T follicular helper cell (primary cell): Measurements from ENCODE around the gene EZR.

Experiments
- DNase-seq: peaks from one replicate; pipeline ENCODE4 v3.0.0-alpha.2; 2020; ENCODE audit warnings: low read depth
- total RNA-seq, 2 experiments: gene quantifications; one replicate each; lab custom pipeline; 2026; lab: John Stamatoyannopoulos, UW

The EZR gene
- total RNA-seq, result 605 to 689 reads per million in 2 experiments

DNA sequence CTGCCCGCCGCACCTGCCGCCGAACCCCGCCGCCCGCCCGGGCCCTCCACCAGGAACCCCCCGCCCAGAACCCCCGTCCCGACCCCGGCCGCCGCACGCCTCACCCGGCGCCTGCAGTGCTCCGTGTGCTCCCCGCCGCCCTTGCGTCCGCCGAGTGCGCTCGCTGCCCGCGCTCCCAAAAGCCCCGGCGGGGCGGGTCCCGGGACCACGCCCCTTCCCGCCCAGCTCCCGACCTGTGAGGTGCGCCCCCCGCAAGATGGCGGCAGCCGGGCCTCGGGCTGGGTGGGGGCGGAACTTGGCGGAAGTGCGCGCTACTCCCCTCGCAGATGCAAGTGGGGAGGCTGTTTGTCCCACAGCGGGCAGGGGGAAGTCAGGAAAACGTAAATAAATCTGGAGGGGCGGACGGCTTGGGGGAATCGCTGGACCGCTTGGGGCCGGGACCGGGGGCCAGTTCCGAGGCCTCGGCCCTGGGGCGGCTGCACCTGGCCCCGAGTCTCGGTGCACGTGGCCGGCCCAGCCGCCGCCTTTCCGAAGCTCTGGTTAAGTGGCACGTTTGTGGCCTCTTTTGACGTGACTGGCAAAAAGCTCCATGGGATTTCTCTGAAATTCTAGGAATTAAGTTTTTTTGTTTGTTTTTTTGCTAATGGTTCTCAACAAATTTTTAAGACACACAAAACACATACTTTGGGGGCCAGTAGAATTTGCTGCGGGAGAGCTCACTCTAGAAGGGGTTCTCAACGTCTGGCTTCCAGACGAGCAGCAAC lies at the start of gene EZR:
Gene EZR (minus strand): TSS at position 156 of the 764 bp plus-strand sequence. CDS start 1,275 bp downstream, outside the sequence.
- DNase-seq, result peak; percentile 81

DNA sequence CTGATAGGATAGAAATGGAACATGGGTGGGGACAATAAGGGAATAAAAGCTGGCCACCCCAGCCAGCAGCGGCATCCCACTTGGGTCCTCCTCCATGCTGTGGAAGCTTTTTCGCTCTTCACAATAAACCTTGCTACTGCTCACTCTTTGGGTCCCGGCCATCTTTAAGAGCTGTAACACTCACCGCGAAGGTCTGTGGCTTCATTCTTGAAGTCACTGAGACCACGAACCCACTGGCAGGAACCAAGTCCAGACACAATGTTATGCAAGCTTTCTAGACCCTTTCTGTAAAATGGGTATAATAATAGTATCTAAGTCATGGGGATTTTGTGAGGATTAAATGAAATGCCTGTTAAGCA lies 48.9 kb upstream of the EZR start:
- no peak for DNase-seq

DNA sequence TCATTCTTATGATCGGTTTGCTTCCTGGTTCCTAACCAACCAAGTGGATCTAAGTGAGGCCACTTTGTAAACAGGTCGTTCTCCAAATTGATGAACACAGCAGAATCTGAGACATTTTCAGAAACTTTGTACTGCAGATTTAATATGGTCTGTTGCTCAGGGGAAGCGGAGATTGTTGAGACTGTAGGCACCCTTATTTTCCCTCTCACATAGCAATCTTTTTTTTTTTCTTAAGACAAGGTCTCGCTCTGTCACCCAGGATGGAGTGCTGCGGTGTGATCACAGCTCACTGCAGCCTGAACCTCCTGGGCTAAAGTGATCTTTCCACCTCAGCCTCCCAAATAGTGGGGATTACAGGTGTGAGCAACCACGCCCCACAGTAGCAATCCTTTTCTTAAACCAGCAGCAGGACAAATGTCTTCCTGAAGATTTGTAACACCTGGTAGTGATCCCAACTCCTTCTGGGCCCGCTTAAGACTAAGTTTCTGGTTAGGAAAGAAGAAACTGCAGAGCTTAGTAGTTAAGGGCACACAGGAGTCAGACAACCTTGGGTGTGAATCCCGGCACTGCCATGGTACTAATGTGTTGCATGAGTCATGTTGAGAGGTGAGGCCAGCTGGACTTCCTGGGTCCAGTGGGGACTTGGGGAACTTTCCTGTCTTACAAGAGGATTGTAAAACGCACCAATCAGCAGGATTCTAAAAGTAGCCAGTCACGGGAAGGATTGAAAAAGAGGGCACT lies 48.4 kb upstream of the EZR start:
- DNase-seq, result no peak

DNA sequence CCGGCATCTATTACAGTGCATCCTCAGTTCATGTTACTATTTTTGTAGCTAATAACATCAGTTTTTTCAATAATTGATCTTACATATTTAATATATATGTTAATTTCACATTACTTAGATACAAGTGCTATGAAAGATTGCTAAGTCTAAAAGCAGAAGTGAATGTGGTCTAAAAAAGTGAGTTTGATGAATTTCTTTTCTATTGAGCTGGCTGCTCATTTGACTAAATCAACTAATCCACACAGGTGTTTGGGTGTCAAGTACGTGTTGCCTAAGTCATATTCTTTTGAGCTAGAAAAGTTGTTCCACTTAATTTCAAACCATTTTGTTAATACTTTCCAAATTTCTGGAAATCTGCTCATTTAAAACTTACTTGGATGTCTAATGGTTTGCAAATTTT lies 46.6 kb upstream of the EZR start:
- DNase-seq, result no peak

DNA sequence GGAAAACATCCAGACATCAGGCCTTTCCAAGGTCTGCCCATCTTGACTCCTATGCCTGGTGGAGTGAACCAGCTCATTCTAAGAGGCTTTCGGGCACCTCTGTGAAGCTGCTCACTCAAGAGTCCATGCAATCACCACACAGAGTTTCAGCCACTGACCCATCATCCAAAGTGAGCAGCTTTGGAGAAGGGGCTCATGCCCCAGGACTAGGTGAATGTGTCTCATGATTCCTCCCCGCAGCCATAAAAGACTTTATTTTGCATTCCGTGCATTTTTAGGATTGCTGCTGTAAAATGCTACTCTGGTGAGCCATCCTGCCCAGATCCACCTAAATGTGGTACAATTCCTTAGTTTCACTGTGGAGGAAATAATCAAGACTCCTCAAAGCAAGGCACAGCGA lies 44.5 kb upstream of the EZR start:
- no peak for DNase-seq

DNA sequence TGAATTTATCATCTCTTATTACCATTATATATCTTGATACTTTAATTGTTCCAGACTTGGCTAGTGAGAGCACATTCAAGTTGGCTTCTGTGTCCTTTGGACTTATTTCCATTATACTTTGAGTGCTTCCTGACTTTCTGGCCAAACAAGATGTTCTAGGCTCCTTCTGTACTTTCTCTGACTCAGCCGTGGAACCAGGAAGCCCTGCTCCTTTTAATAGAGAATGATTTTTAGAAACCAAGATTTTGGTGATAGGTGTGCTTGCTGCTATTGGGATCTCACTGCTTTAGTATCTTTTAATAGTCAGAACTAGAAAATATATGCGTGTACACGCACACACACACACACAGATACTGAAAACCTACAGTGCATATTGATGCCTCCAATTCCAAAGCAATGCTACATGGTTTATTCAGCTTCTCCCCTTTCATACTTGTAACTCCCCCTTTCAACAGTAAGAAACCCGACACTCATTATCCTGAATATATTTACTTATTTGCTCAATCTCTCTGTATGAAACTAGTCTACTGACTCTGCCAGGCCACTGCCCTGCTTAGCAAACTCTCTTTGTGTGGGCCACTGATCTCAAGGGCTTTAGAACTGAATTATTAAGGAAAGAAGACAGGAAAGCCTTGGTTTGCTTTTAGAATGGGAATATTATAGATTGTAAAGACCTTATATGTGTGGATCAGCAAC lies 42.7 kb upstream of the EZR start:
- DNase-seq, result no peak

DNA sequence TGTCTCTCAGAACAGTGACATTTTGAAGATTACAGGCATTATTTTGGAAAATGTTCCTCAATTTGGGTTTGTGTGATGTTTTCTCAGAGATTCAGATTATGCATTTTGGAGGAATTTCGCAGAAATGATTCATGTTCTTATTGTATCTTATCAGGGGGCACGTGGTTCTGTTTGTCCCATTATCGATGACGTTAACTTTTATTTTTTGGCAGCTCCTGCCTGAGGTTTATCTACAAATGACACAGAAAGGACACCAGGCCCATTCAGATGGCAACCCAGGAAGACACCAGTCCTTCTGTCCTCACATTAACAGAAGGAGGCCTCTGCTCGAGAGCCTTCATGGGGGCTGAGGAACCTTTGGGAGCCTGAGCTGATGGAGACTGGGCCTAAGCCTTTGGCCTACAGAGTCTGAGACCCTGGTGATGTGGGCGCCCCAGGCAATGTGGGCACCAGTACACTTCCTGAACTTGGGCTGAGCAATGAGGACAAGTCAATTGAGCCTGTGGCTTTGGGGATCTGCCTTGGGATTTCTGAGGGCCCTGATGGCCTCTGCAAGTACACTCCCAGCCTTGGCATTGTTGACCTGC lies 41.2 kb upstream of the EZR start:
- no peak for DNase-seq

DNA sequence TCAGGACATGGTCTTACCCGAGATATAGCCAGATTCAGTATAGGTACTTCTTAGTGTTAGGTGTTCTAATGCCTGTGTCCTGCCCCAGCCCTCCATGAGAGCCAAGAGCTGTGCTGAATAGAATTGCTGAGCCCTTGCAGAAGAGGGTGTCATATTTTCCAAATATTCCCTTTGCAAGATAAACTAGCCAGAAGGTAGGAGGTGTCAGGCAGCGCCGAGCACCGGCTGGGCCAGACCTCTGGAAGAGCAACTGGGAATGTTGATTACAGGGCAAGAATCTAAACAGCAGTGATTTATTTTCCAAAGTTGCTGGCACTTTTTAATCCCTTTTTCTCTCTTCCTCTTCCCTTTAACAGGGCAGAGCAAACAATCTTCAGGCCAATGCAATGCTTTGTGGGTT lies 37.1 kb upstream of the EZR start:
- DNase-seq, result no peak

DNA sequence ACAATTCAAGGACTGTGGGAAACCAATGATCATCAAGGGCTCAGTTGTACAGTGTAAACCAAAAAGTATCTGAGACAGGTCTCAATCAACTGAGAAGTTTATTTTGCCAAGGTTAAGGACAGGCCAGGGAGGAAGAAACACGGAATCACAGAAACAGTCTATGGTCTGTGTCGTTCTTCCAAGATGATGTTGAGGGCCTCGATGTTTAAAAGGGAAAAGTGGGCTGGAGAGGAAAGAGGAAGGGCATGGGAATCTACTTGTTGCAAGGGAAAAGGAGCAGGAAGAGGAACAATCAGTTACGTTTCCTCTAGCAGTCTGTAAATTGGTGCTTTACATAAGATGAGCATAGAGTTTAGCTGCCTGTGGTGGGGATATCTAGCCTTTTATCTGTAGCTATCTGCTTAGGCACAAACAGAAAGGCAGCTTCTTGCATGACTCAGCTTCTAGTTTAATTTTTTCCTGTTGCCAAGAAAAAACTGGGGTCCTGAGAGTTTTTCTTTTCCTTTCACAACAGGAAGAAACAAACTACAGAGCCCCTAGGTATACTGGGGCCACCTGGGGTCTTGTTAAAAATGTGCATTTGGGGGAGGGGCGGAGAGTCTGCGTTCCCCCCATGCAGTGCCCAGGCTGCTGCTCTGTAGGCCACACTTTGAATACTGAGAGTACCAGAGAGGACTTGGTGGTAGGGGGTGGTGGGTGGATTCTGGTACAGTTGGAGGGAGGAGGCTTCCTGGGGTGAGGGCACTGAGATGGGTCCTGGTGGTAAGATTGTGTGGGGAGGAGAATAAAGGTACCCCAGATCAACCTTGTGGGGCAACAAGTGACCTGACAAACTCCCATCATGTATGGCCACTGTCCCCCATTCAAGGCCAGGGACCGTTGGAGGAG lies 35.3 kb upstream of the EZR start:
- DNase-seq, result no peak

DNA sequence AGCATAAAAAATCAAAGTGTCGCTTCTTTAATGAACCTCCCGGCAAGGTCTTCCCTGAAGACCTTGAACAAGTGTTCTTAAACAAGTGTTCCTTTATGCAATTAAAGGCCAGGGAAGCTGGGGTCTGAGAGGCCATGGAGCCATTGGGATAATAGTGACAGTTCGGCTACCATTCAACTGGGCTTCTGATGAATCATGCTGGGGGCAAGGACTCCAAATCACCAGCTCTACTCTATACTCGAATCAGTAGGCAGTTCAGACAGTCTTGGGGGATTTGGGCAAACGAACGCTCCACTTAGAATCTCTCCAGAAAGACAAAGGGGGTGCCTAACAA lies 34.7 kb upstream of the EZR start:
- no peak for DNase-seq

DNA sequence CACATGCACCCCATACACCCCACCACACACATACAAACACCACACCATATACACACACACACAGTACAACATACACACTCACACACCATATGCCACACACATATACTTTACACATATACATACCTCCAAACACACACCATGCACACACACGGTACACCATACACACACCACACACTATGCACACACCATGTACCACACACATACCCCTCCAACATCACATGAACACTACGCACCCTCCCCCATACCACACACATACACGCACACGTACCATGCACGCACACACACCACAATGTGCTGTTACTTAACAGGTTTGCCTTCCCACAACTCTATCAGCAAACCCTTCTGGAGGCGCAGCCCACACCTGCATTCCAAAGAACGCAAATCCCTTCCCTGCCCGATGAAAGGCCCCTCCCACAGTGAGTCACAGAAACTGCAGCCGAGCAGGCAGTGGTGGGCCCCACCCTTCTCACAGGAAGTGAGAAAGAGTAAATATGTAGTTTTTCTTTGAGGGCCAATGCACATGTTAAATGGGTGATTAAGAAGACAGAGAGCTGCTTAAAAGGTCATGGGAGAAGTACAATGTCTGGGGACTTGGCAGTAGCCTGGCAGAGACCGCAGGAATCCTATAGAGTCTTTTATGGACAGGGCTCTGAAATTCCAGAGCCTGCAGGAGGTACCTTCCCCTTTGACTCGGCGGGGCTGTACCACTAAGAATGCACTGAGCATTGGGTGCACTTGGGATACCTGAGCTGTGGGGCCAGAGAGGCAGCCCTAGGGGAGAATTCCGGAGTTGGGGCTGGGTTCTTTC lies 34.1 kb upstream of the EZR start:
- DNase-seq, result peak; percentile 87

DNA sequence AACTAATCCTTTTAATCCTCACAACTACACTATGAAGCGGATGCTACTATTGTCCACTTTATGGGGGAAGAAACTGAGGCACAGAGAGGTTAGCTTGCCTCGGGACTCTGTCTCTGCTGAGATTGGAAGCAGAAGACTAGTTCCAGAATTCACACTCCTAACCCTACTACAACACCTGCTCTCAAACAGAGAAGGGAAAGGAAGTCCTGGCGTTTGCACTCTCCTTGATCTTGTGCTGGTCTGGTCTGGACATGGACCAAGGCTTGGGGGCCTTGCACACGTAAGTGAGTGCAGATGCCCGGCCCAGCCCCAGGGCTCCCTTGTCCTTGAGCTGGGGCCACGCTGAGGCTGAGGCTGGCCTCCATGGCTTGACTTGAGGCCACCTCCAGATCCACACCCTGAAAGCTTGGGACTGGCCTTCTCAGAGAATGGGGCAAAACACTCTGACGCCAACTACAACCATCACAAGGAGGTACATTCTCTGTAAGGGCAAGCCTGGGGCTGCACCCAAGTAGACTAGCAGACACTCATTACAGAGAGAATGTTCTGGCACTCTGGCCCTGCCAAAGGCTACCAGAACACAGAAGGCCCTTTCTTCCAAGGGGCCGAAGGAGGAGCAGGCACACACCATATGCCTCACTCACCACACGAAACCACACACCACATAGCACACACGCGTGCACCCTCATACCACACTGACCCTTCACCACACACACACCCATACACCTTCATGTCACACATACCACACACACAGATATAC lies 33.3 kb upstream of the EZR start:
- no peak for DNase-seq

DNA sequence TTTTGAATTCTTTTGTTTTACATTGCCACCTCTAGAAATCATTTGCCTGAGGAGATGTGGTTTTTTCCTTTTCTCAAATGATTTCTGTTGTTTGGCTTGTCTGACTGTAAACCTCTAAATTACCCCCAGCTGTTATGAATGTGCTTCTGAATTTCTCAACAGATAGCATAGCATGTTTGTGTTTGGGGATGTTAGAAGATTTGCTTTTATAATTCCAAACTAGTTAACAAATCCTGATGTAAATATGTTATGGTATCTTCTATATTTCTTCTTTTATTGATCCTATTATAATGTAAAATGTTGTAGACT lies 31.6 kb upstream of the EZR start:
- DNase-seq, result no peak

DNA sequence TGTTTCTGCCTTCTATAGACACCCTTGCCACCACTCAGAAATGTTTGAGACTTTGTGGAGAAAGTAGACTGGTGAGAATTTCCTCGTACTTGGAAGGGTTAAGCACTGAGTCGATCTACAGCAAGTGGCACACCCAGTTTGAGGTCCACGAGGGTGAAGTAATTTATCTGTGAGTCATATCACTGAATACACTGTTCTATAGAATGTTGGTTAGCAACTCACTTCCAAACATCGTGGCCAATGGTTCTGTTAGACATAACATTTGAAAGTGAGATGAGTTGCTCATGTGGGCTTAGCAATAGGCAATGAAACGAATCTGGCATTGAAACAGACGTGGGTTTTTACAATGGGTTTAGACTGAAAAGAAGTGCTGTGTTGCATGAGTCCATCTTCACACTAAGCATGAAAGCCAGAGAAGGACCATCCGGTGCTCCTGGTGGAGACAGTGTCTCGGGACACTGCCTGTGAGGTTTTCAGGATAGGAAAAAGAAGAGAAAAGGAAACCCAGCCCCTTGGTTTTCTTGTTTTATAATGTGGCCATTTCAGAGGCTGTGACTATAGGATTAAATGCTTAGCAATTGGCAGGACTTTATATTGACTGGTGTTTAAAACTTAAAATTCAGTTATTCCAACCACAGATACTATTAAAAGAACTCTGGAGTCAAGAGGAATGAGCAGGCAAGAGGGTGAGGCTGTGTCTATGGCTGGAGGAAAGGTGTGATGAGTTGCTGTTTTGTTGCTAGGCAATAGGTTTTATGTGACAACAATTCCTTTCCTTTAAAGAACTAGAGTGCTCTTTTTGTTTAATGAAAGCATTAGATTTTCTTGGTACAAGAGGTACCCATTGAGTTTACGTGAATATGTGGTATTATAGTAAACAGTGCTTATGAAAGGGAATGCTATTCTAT lies 31.0 kb upstream of the EZR start:
- DNase-seq, result peak; percentile 57

DNA sequence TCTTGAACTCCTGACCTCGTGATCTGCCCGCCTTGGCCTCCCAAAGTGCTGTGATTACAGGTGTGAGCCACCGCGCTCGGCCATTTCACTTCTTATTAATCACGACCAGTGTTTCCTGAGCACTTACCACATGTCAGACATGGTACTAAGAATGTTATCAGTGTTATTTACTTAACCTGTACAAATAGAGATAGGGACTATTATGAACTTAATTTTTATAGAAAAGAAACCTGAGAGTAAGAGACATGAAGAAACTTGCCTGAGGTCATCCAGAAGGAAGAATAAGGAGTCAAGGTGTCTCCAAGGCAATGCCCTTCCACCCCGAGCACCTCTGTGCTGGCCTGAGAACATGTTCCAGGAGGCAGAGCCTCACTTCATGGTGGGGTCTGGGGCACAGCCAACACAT lies 29.3 kb upstream of the EZR start:
- no peak for DNase-seq

DNA sequence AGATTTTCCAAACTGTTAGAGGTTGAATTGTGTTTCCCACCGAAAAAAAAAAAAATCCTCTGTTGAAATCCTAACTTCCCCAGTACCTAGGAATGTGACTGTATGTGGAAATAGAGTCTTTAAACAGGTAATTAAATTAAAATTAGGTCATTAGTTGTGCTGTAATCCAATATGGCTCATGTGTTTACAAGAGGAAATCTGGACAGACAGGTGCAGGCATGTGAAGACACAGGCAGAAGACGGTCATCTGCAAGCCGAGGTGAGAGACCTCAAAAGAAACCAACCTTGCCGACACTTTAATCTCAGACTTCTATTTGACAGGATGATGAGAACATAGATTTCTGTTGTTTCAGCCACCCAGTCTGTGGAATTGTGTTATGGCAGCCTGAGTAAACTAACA lies 28.6 kb upstream of the EZR start:
- DNase-seq, result no peak

DNA sequence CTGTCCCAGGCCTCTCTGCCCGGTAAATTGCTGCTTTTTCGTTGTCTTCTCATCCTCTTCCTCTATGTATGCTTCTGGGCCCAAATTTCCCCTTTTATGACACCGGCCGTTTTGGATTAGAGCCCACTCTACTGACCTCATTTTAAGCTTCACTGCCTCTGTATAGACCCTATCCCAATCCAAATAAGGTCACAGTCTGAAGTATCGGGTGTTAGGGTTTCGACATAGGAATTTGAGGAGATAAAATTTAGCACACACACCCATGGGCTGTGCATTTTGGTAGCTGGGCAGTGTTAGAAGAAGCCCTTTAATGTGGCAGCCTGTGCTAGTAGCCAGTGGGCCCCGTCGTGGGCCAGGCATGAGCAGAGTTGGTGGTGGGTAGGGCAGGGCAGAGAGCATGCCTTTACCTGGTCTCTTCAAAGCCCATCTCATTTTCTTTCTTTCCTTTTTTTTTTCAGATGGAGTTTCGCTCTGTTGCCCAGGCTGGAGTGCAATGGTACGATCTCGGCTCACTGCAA lies 27.9 kb upstream of the EZR start:
- no peak for DNase-seq

DNA sequence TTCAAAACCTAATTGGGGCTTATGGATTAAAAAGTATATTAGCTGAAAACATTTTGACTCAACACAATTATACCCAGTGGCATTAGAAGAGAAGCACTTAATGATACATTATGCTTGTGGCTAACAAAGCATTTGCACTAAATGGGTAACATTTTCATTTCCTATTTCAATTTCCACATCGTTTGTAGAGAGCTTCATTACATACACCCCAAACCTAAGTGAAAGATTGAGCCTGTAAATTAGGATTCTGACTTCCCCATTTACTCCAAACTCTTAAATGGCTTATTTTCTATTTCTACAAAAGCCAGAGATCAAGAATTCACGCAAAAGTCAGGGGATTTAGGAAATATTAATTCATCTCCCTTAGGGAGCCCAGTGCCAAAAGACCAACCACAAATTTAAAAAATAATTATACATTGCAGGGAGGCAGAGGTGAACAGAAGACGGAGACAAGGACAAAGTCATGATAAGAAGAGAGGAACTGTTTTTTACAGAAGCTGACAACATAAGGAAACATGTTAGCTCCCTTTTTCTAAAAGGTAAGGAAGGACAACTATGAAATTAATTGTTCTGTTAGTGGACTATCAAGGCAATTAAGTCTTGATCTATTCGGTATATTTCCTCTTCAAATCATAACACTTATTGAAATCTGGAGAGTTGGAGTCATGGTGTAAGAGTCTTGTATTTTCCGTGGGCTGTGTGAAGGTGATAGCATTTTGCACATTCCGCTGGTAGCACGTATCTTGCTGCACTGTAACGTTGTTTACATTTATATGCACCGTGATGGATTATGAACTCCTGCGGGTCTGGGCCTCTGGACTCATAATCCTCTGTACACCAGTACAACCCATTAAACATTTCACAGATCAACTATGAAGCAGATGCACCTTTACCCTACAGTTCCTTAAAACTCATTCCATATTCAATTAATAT lies 24.8 kb upstream of the EZR start:
- no peak for DNase-seq
